GM21529 (cell line): ENCODE measurements around the gene MCM9.

Source experiments
- ATAC-seq: cut with Tn5 transposase; IDR thresholded peaks from one replicate; pipeline ENCODE4 v1.9.1; 2021; ENCODE audit not compliant: unreplicated experiment

The MCM9 gene

GRCh38 chr6:118934461-118935330 lies at the start of gene MCM9:
MCM9 (minus strand) TSS chr6:118935159; CDS start chr6:118931723, 3,436 bp downstream.
- peak; percentile 93 for ATAC-seq

GRCh38 chr6:118984342-118984741 lies 49.4 kb upstream of the MCM9 start:
- ATAC-seq, result no peak

GRCh38 chr6:118982575-118982911 lies 47.6 kb upstream of the MCM9 start:
- ATAC-seq, result no peak

GRCh38 chr6:118981884-118982574 lies 47.1 kb upstream of the MCM9 start:
- no peak for ATAC-seq

- no peak for ATAC-seq
These were observed 45.1 kb upstream of the MCM9 start for GRCh38 chr6:118980063-118980462.

- no peak for ATAC-seq
These were observed 39.8 kb upstream of the MCM9 start for GRCh38 chr6:118974790-118975189.

- ATAC-seq, result no peak
These were observed 36.7 kb upstream of the MCM9 start for GRCh38 chr6:118971682-118972081.

GRCh38 chr6:118970866-118971265 lies 35.9 kb upstream of the MCM9 start:
- ATAC-seq, result no peak

GRCh38 chr6:118968416-118968815 lies 33.5 kb upstream of the MCM9 start:
- ATAC-seq, result no peak

GRCh38 chr6:118967239-118967638 lies 32.3 kb upstream of the MCM9 start:
- peak; percentile 8 for ATAC-seq

- no peak for ATAC-seq
These were observed 30.9 kb upstream of the MCM9 start for GRCh38 chr6:118965843-118966370.

- ATAC-seq, result no peak
These were observed 30.4 kb upstream of the MCM9 start for GRCh38 chr6:118965371-118965770.

GRCh38 chr6:118963003-118963402 lies 28.0 kb upstream of the MCM9 start:
- no peak for ATAC-seq

GRCh38 chr6:118959903-118960302 lies 24.9 kb upstream of the MCM9 start:
- no peak for ATAC-seq

GRCh38 chr6:118953391-118953790 lies 18.4 kb upstream of the MCM9 start:
- ATAC-seq, result no peak

GRCh38 chr6:118952683-118953082 lies 17.7 kb upstream of the MCM9 start:
- ATAC-seq, result no peak

- no peak for ATAC-seq
These were observed 10.3 kb upstream of the MCM9 start for GRCh38 chr6:118945217-118945616.

- ATAC-seq, result no peak
These were observed 5.8 kb upstream of the MCM9 start for GRCh38 chr6:118940770-118941169.

GRCh38 chr6:118939683-118940082 lies 4.7 kb upstream of the MCM9 start:
- no peak for ATAC-seq

- no peak for ATAC-seq
These were observed 1.2 kb upstream of the MCM9 start for GRCh38 chr6:118935978-118936703.

- ATAC-seq, result peak; percentile 11
These were observed 341 bp upstream of the MCM9 start for GRCh38 chr6:118935331-118935668.
